HepG2 (cell line): ENCODE results near the gene RTP1. TPM values are rescaled to one million over a fixed set of nuclear protein-coding genes. Genes with fewer than 3 reads are reported as not detected.

Source experiments
- ATAC-seq: fragments of 200-7000 bp; cut with Tn5 transposase; 3 replicates; pipeline ENCODE4 v1.9.1; 2020; ENCODE audit warnings: mild to moderate bottlenecking, moderate library complexity
- BruUV-seq: library from RNA; stranded (reverse); fragments of 400-500 nt; replicated peaks from 2 replicates; lab custom pipeline; 2021; lab: Mats Ljungman, UMichigan
- CTCF ChIA-PET: fragments of 300-600 bp; formaldehyde crosslinking; extraction: SDS; loops from one replicate; lab custom pipeline; 2021; ENCODE audit warnings: low total read pairs, inconsistent platforms, low intra/inter-chr PET ratio; lab: Yijun Ruan, JAX
- POLR2A ChIA-PET: fragments of 350-600 bp; sonication (Branson Sonifier 250); formaldehyde crosslinking; loops from one replicate; lab custom pipeline; 2020; ENCODE audit warnings: antibody characterized with exemption, inconsistent platforms; lab: Yijun Ruan, JAX
- DNase-seq: peaks from one replicate; pipeline ENCODE4 v3.0.0-alpha.2; 2015; ENCODE audit warnings: low spot score
- FAIRE-seq: peaks from 3 replicates; lab custom pipeline; 2011; peaks lifted over from hg19 to GRCh38; lab: Jason Lieb, UNC
- H2AFZ ChIP-seq: one replicate; pipeline ENCODE4 v1.6.1; 2011; ENCODE audit warnings: low read length, inconsistent platforms
- H3K27ac ChIP-seq: fragments of 300-600 bp; 3 replicates; pipeline ENCODE4 v1.8.0; 2011; ENCODE audit warnings: mixed run types, mild to moderate bottlenecking, mixed read lengths, low read length, inconsistent platforms; ENCODE audit not compliant: insufficient read depth; ENCODE audit errors: extremely low read length
- H3K27me3 ChIP-seq, 2 experiments: fragments of 200-600 bp in 1 of 2; 2 replicates in 1 of 2; 3 replicates in 1 of 2; pipeline versions ENCODE4 v1.6.0 to v1.8.0; 2011; ENCODE audit warnings: low read length in 2 of 2, mild to moderate bottlenecking in 2 of 2, moderate library complexity in 2 of 2, inconsistent platforms in 1 of 2; ENCODE audit not compliant: insufficient read depth in 2 of 2, control insufficient read depth in 1 of 2
- H3K36me3 ChIP-seq, 2 experiments: fragments of 200-600 bp in 1 of 2; replicated peaks in 1 of 2; 2 replicates in 1 of 2; 3 replicates in 1 of 2; pipeline versions ENCODE4 v1.5.1 to v1.8.0; 2011; ENCODE audit warnings: low read length in 2 of 2, inconsistent platforms in 1 of 2; ENCODE audit not compliant: insufficient read depth in 2 of 2, control insufficient read depth in 1 of 2
- H3K4me1 ChIP-seq: 2 replicates; pipeline ENCODE4 v1.5.1; 2012; ENCODE audit warnings: low read length, inconsistent platforms; ENCODE audit not compliant: insufficient read depth
- H3K4me2 ChIP-seq: 2 replicates; pipeline ENCODE4 v1.6.0; 2011; ENCODE audit warnings: low read depth, low read length, inconsistent platforms
- H3K4me3 ChIP-seq, 3 experiments: fragments of 200-600 bp in 1 of 3; sonication (generic), shearing (Covaris generic) in 1 of 3; replicated peaks in 1 of 3; 2 replicates each; pipeline ENCODE4 v1.5.1; 2011 to 2016; ENCODE audit warnings: low read length in 3 of 3, inconsistent platforms in 2 of 3, low read depth in 2 of 3, mild to moderate bottlenecking in 2 of 3, control low read depth in 1 of 3, mixed read lengths in 1 of 3; ENCODE audit not compliant: insufficient read depth in 1 of 3
- H3K79me2 ChIP-seq: one replicate; pipeline ENCODE4 v1.6.1; 2011; ENCODE audit warnings: low read length, inconsistent platforms; ENCODE audit not compliant: insufficient read depth
- H3K9ac ChIP-seq: 2 replicates; pipeline ENCODE4 v1.6.0; 2011; ENCODE audit warnings: mild to moderate bottlenecking, low read depth, low read length, inconsistent platforms; ENCODE audit not compliant: insufficient read depth
- H3K9me3 ChIP-seq: 2 replicates; pipeline ENCODE4 v1.5.1; 2012; ENCODE audit warnings: mild to moderate bottlenecking, low read length
- H4K20me1 ChIP-seq: 2 replicates; pipeline ENCODE4 v1.6.0; 2011; ENCODE audit warnings: inconsistent platforms, mild to moderate bottlenecking, low read length, moderate library complexity; ENCODE audit not compliant: insufficient read depth
- ARID2 ChIP-seq: sonication (generic); formaldehyde crosslinking; IDR thresholded peaks from 2 replicates; pipeline ENCODE4 v1.8.1; 2022; ENCODE audit warnings: mild to moderate bottlenecking, missing genetic modification reagents, borderline replicate concordance
- NCOR1 ChIP-seq: fragments of 200-600 bp; sonication (generic); IDR thresholded peaks from 2 replicates; pipeline ENCODE4 v1.7.0; 2017; ENCODE audit warnings: antibody characterized with exemption, low read length, borderline replicate concordance
- SP5 ChIP-seq: IDR thresholded peaks from 2 replicates; pipeline ENCODE4 v1.6.1; 2016; ENCODE audit warnings: low read depth, borderline replicate concordance
- ZFYVE20 ChIP-seq: sonication (generic); formaldehyde crosslinking; IDR thresholded peaks from 2 replicates; pipeline ENCODE4 v1.8.0; 2023; ENCODE audit warnings: low read depth, mild to moderate bottlenecking, moderate library complexity, missing genetic modification reagents, borderline replicate concordance
- ZNF20 ChIP-seq: sonication (generic); formaldehyde crosslinking; IDR thresholded peaks from 2 replicates; pipeline ENCODE4 v1.4.0; 2020; ENCODE audit warnings: mild to moderate bottlenecking, moderate library complexity, missing genetic modification reagents
- ZNF629 ChIP-seq: sonication (generic); formaldehyde crosslinking; conservative IDR thresholded peaks from 2 replicates; pipeline ENCODE4 v1.5.0; 2020; ENCODE audit warnings: missing genetic modification reagents
- WGBS: methylation state at CpG from one replicate; pipeline ENCODE4 v1.1.6; 2017; ENCODE audit warnings: low lambda C conversion rate; 5-methylcytosine and 5-hydroxymethylcytosine counted together
- in situ Hi-C: cut with HindIII; loops from 2 replicates; pipeline ENCODE4 v1.10.0; 2017; ENCODE audit warnings: low pct_unique_long_range_greater_than_20kb; ENCODE audit not compliant: extremely low pct_ligation_motif_present
- intact Hi-C: fragments of 100-400 bp; cut with micrococcal nuclease; formaldehyde crosslinking; loops from one replicate; pipeline ENCODE4 v1.10.0; 2022; ENCODE audit not compliant: unreplicated experiment
- polyA plus RNA-seq, 8 experiments: library from polyadenylated mRNA; depleted of rRNA in 3 of 8; stranded (reverse) in 7 of 8; unstranded in 1 of 8; fragments of >200 nt; fragmentation: Illumina TruSeq in 4 of 8; extraction: Trizol in 4 of 8; gene quantifications; 2 replicates each; pipeline versions ENCODE4 v1.2.1 to v1.2.3, GENCODE V29; 2011 to 2016; ENCODE audit warnings: low read depth in 4 of 8, missing spikeins in 1 of 8, mixed read lengths in 1 of 8; ENCODE audit not compliant: insufficient read depth in 1 of 8
- total RNA-seq, 5 experiments: library from RNA; depleted of rRNA; stranded (reverse); fragments of >200 nt; fragmentation: Illumina TruSeq; extraction: Trizol; gene quantifications; 2 replicates each; pipeline ENCODE4 v1.2.3, GENCODE V29; 2016; ENCODE audit warnings: low read depth in 1 of 5
- TF ChIP-seq, protein P1 (sequence below): sonication (generic); formaldehyde crosslinking; IDR thresholded peaks from 2 replicates; pipeline ENCODE4 v1.9.0; 2021; ENCODE audit warnings: missing genetic modification reagents, borderline replicate concordance
- TF ChIP-seq, protein P2 (sequence below): fragments of 450-650 bp; IDR thresholded peaks from 2 replicates; pipeline ENCODE4 v1.6.1; 2017
- TF ChIP-seq, protein P3 (sequence below): sonication (generic); formaldehyde crosslinking; IDR thresholded peaks from 2 replicates; pipeline ENCODE4 v1.8.0; 2022; ENCODE audit warnings: missing genetic modification reagents, mild to moderate bottlenecking, inconsistent platforms, borderline replicate concordance

RTP1 gene
- total and polyA plus RNA-seq, 2 of the 13 experiments (the other 11 are each of a cell fraction or from before 2014, with no cell fraction given), result not detected

DNA sequence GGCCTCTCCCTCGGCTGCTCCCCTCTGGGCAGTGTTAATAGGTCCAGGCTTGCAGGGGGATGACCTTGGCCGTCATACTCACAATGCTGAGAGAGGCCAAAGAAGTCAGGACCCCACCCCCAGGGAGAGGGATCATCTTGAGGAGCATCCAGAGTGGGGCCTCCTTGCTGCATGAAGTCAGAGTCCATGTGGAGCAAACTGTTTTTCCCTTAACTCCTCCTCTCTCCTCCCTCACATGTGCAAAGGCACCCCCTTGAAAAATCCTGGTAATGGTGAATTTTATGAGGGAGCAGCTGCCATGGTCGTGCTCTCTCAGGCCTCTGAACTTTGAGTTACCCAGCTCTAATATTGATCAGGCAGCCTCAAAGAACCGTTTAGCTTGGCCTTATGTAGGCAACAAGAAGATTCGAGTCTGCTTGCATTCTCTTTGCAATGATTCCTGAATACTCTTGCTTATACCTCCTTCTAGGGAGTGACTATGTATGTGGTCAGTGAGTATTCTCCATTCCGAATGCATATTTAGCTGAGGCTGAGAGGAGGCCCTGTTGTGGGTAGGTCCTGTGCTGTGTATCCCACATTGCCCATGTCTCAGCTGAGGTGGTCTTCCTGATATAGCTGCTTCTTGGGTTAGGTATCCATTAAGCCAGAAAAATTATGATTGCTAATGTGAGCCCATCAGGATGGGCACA, 34.9 kb upstream of the RTP1 start:
- Histone ChIP-seq H2AFZ (no peak overlapping the region), H3K4me3 (no peak overlapping the region), H3K27ac (no peak overlapping the region), H3K27me3 (no peaks in the 10 kb centered on the region; a peak in 1 of 5 replicates), H3K4me2 (no peak overlapping the region), H3K9ac (no peak overlapping the region), H3K36me3 (no peaks in the 10 kb centered on the region), H3K4me1 (no peaks in the 10 kb centered on the region), H3K79me2 (no peaks in the 10 kb centered on the region), H4K20me1 (no peaks in the 10 kb centered on the region), H3K9me3 (peaks cover 11% of the 10 kb centered on the region; the same call in 1 of the 2 replicates)
- POLR2A ChIA-PET, result interaction anchor here (0.9 kb wide), 1 partner anchor 122 kb away, joined by 3 read pairs; no protein-coding TSS in a partner anchor
- CTCF ChIA-PET, result no interaction called here
- in situ Hi-C loops (loop anchor here (5.0 kb wide), 1 partner anchor 310 kb away; no protein-coding TSS in a partner anchor), intact Hi-C loops (no loop called here)
- ATAC-seq (no peak), FAIRE-seq (no peak), DNase-seq (no peak)
- TF ChIP-seq, protein P1, sequence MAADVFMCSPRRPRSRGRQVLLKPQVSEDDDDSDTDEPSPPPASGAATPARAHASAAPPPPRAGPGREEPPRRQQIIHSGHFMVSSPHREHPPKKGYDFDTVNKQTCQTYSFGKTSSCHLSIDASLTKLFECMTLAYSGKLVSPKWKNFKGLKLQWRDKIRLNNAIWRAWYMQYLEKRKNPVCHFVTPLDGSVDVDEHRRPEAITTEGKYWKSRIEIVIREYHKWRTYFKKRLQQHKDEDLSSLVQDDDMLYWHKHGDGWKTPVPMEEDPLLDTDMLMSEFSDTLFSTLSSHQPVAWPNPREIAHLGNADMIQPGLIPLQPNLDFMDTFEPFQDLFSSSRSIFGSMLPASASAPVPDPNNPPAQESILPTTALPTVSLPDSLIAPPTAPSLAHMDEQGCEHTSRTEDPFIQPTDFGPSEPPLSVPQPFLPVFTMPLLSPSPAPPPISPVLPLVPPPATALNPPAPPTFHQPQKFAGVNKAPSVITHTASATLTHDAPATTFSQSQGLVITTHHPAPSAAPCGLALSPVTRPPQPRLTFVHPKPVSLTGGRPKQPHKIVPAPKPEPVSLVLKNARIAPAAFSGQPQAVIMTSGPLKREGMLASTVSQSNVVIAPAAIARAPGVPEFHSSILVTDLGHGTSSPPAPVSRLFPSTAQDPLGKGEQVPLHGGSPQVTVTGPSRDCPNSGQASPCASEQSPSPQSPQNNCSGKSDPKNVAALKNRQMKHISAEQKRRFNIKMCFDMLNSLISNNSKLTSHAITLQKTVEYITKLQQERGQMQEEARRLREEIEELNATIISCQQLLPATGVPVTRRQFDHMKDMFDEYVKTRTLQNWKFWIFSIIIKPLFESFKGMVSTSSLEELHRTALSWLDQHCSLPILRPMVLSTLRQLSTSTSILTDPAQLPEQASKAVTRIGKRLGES (CRISPR knock-in tag), result no peak
- TF ChIP-seq ZNF20 (CRISPR knock-in tag), result no peak
- no peak for TF ChIP-seq ZNF629 (CRISPR knock-in tag)
- no peak for TF ChIP-seq ARID2 (CRISPR knock-in tag)
- no peak for TF ChIP-seq SP5 (CRISPR knock-in tag)
- TF ChIP-seq, protein P2, sequence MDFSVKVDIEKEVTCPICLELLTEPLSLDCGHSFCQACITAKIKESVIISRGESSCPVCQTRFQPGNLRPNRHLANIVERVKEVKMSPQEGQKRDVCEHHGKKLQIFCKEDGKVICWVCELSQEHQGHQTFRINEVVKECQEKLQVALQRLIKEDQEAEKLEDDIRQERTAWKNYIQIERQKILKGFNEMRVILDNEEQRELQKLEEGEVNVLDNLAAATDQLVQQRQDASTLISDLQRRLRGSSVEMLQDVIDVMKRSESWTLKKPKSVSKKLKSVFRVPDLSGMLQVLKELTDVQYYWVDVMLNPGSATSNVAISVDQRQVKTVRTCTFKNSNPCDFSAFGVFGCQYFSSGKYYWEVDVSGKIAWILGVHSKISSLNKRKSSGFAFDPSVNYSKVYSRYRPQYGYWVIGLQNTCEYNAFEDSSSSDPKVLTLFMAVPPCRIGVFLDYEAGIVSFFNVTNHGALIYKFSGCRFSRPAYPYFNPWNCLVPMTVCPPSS, result no peak
- TF ChIP-seq ZFYVE20, result no peak
- no peak for TF ChIP-seq NCOR1
- TF ChIP-seq, protein P3, sequence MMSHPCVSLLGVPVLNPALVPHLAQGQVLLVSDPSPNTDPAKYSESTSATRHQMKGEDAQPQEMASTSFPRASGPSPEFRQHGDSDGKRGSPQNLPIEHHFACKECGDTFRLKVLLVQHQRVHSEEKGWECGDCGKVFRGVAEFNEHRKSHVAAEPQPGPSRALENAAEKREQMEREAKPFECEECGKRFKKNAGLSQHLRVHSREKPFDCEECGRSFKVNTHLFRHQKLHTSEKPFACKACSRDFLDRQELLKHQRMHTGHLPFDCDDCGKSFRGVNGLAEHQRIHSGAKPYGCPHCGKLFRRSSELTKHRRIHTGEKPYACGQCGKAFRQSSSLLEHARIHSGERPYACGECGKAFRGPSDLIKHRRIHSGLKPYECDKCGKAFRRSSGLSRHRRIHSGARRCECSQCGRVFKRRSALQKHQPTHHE, result no peak
- no TSS peak for BruUV-seq
- WGBS, result 5% methylated on average over 5 of the region's 6 CpGs
